ENCODE measurements around the gene CACNA2D1. TPM values are rescaled to one million over a fixed set of nuclear protein-coding genes. Genes with fewer than 3 reads are reported as not detected.
A peak's percentile ranks its signal among the peaks of the same experiment; 100 is the strongest.

CACNA2D1 gene
- total RNA-seq, 1 experiment from 2014 or later = 0.27 TPM

GRCh38 chr7:82294382-82294784, 149.2 kb downstream of the CACNA2D1 start:
- Histone ChIP-seq H3K79me2 (ENCODE audit: insufficient read depth, low read length) (no peaks in the 10 kb centered on the region), H3K27ac (ENCODE audit: low read depth, low read length) (no peak overlapping the region), H3K27me3 (ENCODE audit: insufficient read depth, low read length) (no peaks in the 10 kb centered on the region), H3K4me3 (replicated peaks in 1 of 2; ENCODE audit: low read depth in 1 of 2, low read length in 2 of 2) (no peak overlapping the region), H3K9ac (ENCODE audit: low read length) (no peak overlapping the region), H3K4me2 (ENCODE audit: low read length) (no peak overlapping the region), H4K20me1 (ENCODE audit: insufficient read depth) (no peaks in the 10 kb centered on the region), H3K4me1 (ENCODE audit: control insufficient read depth in 1 of 2, insufficient read depth in 2 of 2, low read length in 2 of 2) (peaks cover 0 to 7% of the 10 kb centered on the region in 2 experiments; a peak in 2 of 4 replicates), H2AFZ (ENCODE audit: low read depth, low read length, poor library complexity, severe bottlenecking) (peak overlapping the region; percentile 26), H3K36me3 (ENCODE audit: control insufficient read depth in 1 of 2, insufficient read depth in 2 of 2, low read length in 2 of 2) (no peaks in the 10 kb centered on the region), H3K9me3 (ENCODE audit: control insufficient read depth in 1 of 2, insufficient read depth in 1 of 2, low read depth in 1 of 2, low read length in 2 of 2) (no peaks in the 10 kb centered on the region), H3K9me2 (ENCODE audit: insufficient read depth) (no peaks in the 10 kb centered on the region)
- ChIA-PET POLR2A (no interaction called here), CTCF (interaction anchor here (0.9 kb wide), 1 partner anchor 60 kb away, joined by 3 read pairs; no protein-coding TSS in a partner anchor), RAD21 (ENCODE audit: low non-redundant PET in 1 of 2, low total read pairs in 2 of 2, uncharacterized antibody in 2 of 2, unreplicated experiment in 2 of 2) (interaction anchor here in 1 of 2 experiments (0.6 kb wide), 1 partner anchor 278 kb away, joined by 4 read pairs; no protein-coding TSS in a partner anchor)
- no peak for TF ChIP-seq ZBTB33 (IDR thresholded peaks at IDR 0.05; ENCODE audit: extremely low read depth, insufficient replicate concordance, low read length)
- intact Hi-C loops (cut with micrococcal nuclease) = no loop called here
- no peak for DNase-seq (ENCODE audit: low read depth, low spot score)
- no TSS peak for BruUV-seq (replicated peaks)
- no peak for ATAC-seq

GRCh38 chr7:82293467-82293866, 150.1 kb downstream of the CACNA2D1 start:
- DNase-seq (ENCODE audit: low read depth, low spot score) (no peak), ATAC-seq (no peak)
- H2AFZ ChIP-seq (ENCODE audit: low read depth, low read length, poor library complexity, severe bottlenecking) = no peak overlapping the region
- no peaks in the 10 kb centered on the region for H3K9me2 ChIP-seq (ENCODE audit: insufficient read depth)
- ChIA-PET RAD21 (ENCODE audit: low non-redundant PET in 1 of 2, low total read pairs in 2 of 2, uncharacterized antibody in 2 of 2, unreplicated experiment in 2 of 2) (no interaction called here), POLR2A (no interaction called here), CTCF (no interaction called here)
- no peak for TF ChIP-seq EZH2phosphoT487 (IDR thresholded peaks at IDR 0.05; ENCODE audit: borderline replicate concordance)
- TF ChIP-seq EZH2 (IDR thresholded peaks at IDR 0.05) = no peak
- no peak for TF ChIP-seq CEBPB (IDR thresholded peaks at IDR 0.05; ENCODE audit: low read depth)
- no peak for TF ChIP-seq MAX (IDR thresholded peaks at IDR 0.05)
- TF ChIP-seq CBX3 (IDR thresholded peaks at IDR 0.05; ENCODE audit: low read depth) = no peak
- no peak for TF ChIP-seq POLR2A (IDR thresholded peaks at IDR 0.05; ENCODE audit: borderline replicate concordance, extremely low read depth, insufficient read depth, insufficient read length)
- no peak for TF ChIP-seq ELF1 (IDR thresholded peaks at IDR 0.05; ENCODE audit: borderline replicate concordance, low read depth)
- no peak for TF ChIP-seq ZNF274 (IDR thresholded peaks at IDR 0.05; ENCODE audit: low read depth, low read length)
- TF ChIP-seq FOSL1 (IDR thresholded peaks at IDR 0.05; ENCODE audit: low read depth) = no peak
- TF ChIP-seq TCF7L2 (IDR thresholded peaks at IDR 0.05; ENCODE audit: borderline replicate concordance, extremely low read depth, insufficient read depth, insufficient read length) = no peak
- TF ChIP-seq JUND (IDR thresholded peaks at IDR 0.05) = no peak
- peaks cover 0 to 7% of the 10 kb centered on the region in 2 experiments; a peak in 2 of 4 replicates for H3K4me1 ChIP-seq (ENCODE audit: control insufficient read depth in 1 of 2, insufficient read depth in 2 of 2, low read length in 2 of 2)
- no peaks in the 10 kb centered on the region for H3K79me2 ChIP-seq (ENCODE audit: insufficient read depth, low read length)
- H3K27ac ChIP-seq (ENCODE audit: low read depth, low read length) = no peak overlapping the region
- H3K4me2 ChIP-seq (ENCODE audit: low read length) = no peak overlapping the region
- no TSS peak for BruUV-seq (replicated peaks)
- H3K27me3 ChIP-seq (ENCODE audit: insufficient read depth, low read length) = no peaks in the 10 kb centered on the region
- no peaks in the 10 kb centered on the region for H3K36me3 ChIP-seq (ENCODE audit: control insufficient read depth in 1 of 2, insufficient read depth in 2 of 2, low read length in 2 of 2)
- no peak overlapping the region for H3K9ac ChIP-seq (ENCODE audit: low read length)
- no peaks in the 10 kb centered on the region for H4K20me1 ChIP-seq (ENCODE audit: insufficient read depth)
- no peaks in the 10 kb centered on the region for H3K9me3 ChIP-seq (ENCODE audit: control insufficient read depth in 1 of 2, insufficient read depth in 1 of 2, low read depth in 1 of 2, low read length in 2 of 2)
- H3K4me3 ChIP-seq (replicated peaks in 1 of 2; ENCODE audit: low read depth in 1 of 2, low read length in 2 of 2) = no peak overlapping the region
- intact Hi-C loops (cut with micrococcal nuclease) = no loop called here

Data from HCT116 (cell line).